MV-4-11 (cell line): Measurements from ENCODE around the gene TAF9B.
"Not testable (repeated sequence)": the region's sequence is repeated elsewhere in the genome, so short reads cannot be mapped to it uniquely, and the experiment has no call there.

Experiments
- DNase-seq: peaks from one replicate; lab custom pipeline; 2025; lab: John Stamatoyannopoulos, UW

The TAF9B gene, protein sequence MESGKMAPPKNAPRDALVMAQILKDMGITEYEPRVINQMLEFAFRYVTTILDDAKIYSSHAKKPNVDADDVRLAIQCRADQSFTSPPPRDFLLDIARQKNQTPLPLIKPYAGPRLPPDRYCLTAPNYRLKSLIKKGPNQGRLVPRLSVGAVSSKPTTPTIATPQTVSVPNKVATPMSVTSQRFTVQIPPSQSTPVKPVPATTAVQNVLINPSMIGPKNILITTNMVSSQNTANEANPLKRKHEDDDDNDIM

DNA sequence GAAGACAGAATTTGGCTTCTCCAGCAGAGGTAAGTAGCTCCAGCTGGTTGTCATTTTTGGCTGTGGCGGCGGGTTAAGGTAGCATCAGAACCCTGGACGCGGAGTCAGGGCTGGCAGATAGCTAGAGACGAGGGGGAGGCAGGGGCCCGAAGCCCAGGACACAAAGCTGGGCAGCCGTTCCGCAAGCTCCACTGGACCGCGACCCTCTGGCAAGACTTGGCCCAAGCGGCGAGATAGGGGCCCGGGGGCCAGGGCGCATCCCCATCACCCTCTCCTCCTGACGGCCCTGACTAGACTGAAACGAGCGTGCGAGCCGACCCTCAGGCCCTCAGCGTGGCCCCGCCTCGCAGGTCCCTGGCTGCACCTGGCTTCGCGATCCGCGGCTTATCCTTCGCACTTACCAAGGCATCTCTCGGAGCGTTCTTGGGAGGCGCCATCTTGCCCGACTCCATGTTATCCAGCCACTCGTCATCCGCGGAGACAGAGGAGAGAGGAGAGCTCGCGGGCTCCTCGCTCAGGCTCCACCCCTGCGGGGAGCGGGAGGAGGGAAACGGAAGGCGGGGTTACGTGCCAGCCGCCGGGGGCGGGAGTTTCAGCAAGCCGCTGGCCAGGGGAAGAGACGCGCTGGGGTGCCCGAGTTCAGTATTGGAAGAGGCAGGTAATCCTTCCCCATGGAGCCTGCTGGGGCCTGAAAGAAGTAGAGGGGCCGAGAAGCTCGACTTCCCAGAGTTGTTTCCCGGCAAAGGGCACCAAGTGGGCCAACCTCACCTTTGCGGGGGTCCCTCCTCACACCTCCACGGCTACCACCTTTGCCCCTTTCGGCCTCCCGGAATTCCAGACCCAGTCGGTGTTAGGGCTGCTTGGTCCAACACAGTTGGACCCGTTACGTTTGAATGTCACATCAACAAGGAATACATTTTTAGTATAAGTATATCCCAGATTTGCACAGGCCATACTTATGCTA lies at the start of gene TAF9B:
TAF9B (minus strand) TSS at position 491 of the 964 bp plus-strand sequence; CDS start at position 452, 39 bp downstream.
- DNase-seq: peak; percentile 74

DNA sequence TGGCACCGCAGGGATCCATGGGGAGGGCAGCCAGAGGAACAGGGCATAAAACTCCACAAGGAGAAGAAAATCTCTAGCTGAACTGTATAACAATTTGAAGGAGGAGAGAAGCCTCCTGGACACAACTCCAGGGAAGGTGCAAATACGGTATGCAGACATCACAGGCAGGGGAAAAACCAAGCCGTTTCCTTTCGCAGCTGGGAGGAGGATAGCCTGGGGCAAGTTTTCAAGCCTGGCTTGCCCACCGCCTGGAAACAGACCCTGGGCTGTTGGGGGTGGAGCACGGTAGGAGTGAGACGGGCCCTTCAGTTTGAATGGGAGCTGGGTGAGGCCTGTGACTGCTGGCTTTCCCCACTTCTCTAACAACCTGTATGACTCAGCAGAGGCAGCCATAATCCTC lies 43.4 kb upstream of the TAF9B start:
- DNase-seq: no peak

DNA sequence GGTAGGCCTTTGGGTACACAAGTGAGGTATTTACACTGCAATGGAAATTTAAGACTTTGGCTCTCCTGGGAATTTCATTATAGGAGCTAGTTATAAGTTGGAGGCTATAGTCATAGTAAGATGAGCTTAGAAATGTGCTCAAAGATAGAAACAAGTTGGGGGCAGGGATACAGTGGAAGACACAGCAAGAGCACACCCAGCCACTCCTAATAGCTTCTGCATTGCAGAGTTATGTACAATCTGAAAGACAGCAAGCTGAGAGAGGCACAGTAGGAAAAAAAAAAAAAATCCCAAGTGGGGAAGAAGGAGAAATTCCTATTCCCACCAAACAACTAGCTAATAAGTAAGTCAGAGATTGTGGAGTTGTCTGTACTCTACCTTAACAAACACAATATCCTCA lies 41.9 kb upstream of the TAF9B start:
- no peak for DNase-seq

DNA sequence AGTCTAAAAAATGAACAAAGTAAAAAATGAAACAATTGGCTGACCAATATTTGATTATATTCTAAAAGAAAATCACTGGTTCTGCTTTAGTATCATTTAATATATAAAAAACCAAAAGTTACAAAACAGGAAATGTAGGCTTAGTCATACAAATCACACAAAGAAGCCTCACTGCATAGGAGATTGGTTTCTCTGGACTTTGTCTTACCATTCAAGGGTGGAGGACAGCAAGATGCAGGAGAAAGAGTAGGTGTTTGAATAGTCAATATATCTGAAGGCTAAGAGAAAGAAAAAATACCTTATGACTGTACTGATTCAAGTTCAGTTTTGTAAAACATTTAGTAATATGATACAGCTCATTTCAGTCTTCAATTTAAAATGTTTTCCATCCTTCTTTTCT lies 28.6 kb upstream of the TAF9B start:
- no peak for DNase-seq

DNA sequence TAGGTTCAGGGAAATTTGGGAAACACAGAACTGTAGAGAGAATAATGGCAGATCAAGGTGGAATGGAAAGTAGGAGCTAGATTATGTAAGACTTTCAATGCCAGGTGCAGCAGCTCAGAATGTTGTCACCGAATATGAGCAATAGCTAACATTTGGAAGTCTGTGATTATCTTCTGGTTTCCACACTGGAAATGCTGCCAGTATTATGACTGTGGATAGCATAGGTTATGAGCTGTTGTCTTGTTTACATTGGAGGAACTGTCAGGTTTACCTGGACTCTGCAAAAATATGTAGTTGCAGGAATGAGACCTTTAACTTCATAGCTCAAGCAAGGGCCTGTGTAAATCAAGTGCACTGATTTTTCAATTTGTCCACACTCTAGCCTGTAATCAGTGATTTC lies 26.0 kb upstream of the TAF9B start:
- DNase-seq: no peak

DNA sequence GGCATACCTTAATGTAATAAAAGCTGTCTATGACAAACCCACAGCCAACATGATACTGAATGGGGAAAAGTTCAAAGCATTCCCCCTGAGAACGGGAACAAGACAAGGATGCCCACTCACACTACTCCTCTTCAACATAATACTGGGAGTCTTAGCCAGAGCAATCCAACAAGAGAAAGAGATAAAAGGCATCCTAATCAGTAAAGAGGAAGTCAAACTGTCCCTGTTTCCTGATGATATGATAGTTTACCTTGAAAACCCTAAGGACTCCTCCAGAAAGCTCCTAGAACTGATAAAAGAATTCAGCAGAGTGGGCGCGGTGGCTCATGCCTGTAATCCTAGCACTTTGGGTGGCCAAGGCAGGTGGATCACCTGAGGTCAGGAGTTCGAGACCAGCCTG lies 23.7 kb upstream of the TAF9B start:
- not testable (repeated sequence) for DNase-seq

GRCh38 chrX:78160711-78161110 lies 21.3 kb upstream of the TAF9B start:
- not testable (repeated sequence) for DNase-seq

DNA sequence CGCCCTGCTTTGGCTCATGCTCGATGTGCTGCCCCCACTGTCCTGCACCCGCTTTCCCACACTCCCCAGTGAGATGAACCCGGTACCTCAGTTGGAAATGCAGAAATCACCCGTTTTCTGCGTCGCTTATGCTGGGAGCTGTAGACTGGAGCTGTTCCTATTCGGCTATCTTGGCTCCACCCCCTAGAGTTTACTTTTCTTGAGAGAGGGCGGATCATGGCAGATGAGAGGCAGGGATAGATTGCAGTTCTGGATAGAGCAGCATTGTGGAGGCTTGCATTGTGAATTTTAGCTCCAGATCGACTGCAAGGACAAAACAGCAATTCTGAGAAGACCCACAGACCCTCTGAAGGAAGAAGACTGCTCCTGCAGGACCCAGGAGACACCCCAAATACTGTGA lies 18.4 kb upstream of the TAF9B start:
- not testable (repeated sequence) for DNase-seq

DNA sequence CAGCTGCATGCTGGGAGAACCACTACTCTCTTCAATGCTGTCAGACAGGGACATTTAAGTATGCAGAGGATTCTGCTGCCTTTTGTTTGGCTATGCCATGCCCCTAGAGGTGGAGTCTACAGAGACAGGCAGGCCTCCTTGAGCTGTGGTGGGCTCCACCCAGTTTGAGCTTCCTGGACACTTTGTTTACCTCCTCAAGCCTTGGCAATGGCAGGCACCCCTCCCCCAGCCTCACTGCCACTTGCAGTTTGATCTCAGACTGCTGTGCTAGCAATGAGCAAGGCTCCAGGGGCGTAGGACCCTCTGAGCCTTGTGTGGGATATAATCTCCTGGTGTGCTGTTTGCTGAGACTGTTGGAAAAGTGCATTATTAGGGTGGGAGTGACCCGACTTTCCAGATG lies 17.9 kb upstream of the TAF9B start:
- not testable (repeated sequence) for DNase-seq

- not testable (repeated sequence) for DNase-seq
These were observed 7.6 kb upstream of the TAF9B start for GRCh38 chrX:78147002-78147540.

DNA sequence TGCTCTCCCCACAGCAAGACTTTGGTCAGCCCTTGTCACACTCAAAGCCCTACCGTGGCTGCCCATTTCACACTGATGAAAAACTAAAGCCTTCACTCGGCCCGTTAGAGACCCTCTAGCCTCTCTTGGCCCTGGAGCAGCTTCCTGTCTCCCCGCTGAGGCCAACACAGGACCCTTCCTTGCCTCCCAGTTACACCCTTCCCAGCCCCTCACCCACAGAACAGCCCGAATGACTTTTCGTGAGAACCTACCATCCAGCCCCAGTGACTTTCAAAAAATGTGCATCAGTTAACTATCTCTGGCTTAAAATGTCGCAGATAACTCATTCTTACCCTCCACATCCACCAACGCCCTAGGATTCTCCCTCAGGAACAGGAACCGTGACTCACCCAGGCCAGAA lies 756 bp upstream of the TAF9B start:
- DNase-seq: no peak

GRCh38 chrX:78133238-78133960 lies 6.1 kb downstream of the TAF9B start:
- DNase-seq: no peak

DNA sequence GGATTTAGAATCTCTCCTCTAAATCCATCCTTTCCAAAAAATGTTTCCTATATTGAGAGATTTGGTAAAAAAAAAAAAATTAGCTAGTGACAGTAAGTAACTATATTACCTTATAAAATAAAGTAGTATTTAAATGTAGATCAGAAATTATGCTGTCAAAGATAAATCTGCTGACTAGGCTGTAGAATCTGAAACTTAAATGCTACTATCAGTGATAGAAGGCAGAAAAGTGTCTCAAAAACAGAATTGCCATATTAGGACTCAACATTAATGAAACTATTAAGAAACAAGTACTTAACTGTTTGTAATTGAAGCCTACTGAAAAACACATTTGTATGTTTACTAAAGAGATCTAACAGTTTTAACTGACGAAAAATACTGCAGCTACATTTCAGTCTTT lies 8.3 kb downstream of the TAF9B start:
- no peak for DNase-seq

DNA sequence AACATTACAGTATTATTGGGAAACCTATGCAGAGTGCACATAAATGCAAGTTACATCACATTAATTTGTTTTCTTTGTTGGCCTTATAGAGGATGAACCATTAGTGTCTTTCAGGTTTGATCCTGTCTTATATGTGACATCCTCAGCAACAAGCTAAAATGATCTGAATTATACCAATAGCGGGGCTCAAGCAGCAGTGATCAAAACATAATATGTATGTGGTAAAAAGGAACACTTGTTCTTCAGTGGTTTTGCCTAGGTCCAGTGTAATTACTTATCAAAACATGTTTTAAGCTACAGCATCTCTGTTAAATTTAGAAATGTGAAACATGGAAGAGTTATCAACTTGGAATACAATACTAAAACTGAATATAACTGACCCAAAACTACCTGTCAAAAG lies 9.1 kb downstream of the TAF9B start:
- no peak for DNase-seq

- DNase-seq: no peak
These were observed 9.7 kb downstream of the TAF9B start for GRCh38 chrX:78129714-78130113.

GRCh38 chrX:78125781-78126180 lies 13.7 kb downstream of the TAF9B start:
- DNase-seq: not testable (repeated sequence)

DNA sequence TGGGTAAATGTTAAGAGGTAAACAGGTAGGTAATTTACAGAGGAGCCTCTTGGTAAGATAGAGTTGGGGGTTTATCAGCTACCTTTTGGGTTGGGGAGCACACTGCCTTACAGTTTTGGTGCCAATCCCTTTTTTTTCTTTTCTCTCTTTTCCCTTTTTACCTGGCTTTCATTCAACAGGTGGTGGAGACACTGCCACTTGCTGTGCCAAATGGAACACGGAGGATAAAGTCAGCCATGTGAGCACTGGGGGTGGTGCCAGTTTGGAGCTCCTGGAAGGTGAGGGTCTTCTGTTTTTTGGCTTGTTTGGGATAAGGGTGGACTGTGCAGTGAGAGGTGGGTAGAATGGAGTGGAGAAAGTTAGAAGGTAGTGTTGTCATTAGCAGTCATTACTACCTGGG lies 14.3 kb downstream of the TAF9B start:
- DNase-seq: no peak

GRCh38 chrX:78124307-78124706 lies 15.1 kb downstream of the TAF9B start:
- peak; percentile 11 for DNase-seq

- DNase-seq: no peak
These were observed 16.3 kb downstream of the TAF9B start for GRCh38 chrX:78123190-78123589.

DNA sequence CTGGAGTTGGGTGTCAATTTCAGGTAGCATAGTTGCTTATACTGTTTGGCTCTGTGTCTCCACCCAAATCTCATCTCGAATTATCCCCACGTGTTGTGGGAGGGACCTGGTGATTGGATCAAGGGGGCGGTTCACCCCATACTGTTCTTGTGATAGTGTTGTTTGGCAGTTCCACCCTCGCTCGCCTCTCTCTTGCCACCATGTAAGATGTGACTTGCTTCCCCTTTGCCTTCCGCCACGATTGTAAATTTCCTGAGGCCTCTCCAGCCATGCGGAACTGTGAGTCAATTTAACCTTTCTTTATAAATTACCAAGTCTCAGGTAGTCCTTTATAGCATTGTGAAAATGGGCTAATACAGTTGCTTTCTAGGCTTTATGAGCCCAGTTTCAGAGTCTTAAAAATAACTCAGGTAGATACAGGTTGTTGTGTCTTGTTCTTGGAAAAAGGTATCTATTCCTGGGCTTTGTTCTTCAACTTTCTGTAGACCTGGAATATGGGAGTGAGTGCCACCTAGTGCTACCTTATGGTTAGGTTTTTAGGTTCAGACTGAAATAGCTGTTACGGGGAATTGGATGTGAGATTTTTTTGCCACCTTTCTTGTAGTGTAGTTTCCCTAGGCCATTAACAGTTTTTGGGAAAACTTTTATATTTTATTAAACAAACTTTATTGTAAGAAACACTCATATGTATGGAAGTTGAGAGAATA lies 19.8 kb downstream of the TAF9B start:
- DNase-seq: no peak

DNA sequence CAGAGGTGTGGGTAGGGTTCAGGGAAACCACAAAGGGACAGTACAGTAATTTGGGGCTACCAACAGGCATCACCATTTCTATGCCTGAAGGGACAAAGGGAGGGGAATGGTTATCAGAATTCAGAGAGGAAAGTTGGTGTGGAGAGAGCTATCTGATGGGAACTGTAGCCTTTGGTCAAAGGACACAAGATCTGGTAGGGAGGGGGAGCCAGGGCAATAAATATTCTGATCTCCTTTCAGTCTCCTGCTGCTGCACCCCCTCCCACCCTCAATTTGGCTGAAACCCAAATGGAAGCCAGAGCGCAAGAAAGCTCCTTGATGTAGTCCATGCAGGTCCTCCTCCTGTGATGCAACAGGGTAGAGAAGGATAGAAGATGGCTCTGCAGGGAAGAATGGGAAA lies 20.8 kb downstream of the TAF9B start:
- DNase-seq: no peak

- peak; percentile 55 for DNase-seq
These were observed 22.7 kb downstream of the TAF9B start for GRCh38 chrX:78116766-78117165.
